CD4-positive, alpha-beta T cell (primary cell): Measurements from ENCODE around the gene LTA4H. TPM values are rescaled to one million over a fixed set of nuclear protein-coding genes. Genes with fewer than 3 reads are reported as not detected.
A peak's percentile ranks its signal among the peaks of the same experiment; 100 is the strongest.

Experiments used
- ATAC-seq: fragments of 200-7000 bp; cut with Tn5 transposase; one replicate; pipeline ENCODE4 v1.10.0; 2022; ENCODE audit warnings: mild to moderate bottlenecking; ENCODE audit not compliant: poor library complexity
- CTCF ChIA-PET: fragments of 350-600 bp; sonication (Branson Sonifier 250); formaldehyde crosslinking; loops from one replicate; lab custom pipeline; 2021; ENCODE audit warnings: antibody characterized with exemption, inconsistent platforms; lab: Charles Lee
- POLR2A ChIA-PET: fragments of 350-600 bp; sonication (Branson Sonifier 250); formaldehyde crosslinking; loops from one replicate; lab custom pipeline; 2021; ENCODE audit warnings: antibody characterized with exemption, inconsistent platforms; lab: Charles Lee
- DNase-seq, 14 experiments: peaks; one replicate each; pipeline ENCODE4 v3.0.0-alpha.2; 2013 to 2020; ENCODE audit warnings: mixed read lengths in 2 of 14
- H3K27ac ChIP-seq, 2 donors: one replicate each; pipeline versions ENCODE4 v1.5.1 to v1.7.0; 2013; ENCODE audit warnings: low read length in 2 of 2, low read depth in 1 of 2, mild to moderate bottlenecking in 1 of 2
- H3K27me3 ChIP-seq, 2 experiments: 1 replicate in 1 of 2; 2 replicates in 1 of 2; pipeline versions ENCODE4 v1.6.1 to v1.7.0; 2013; ENCODE audit warnings: low read length in 2 of 2, control low read depth in 1 of 2, mild to moderate bottlenecking in 1 of 2, moderate library complexity in 1 of 2; ENCODE audit not compliant: insufficient read depth in 2 of 2, control insufficient read depth in 1 of 2
- H3K36me3 ChIP-seq: one replicate; pipeline ENCODE4 v1.6.1; 2013; ENCODE audit warnings: low read length, control low read depth; ENCODE audit not compliant: insufficient read depth
- H3K4me1 ChIP-seq: one replicate; pipeline ENCODE4 v1.6.1; 2013; ENCODE audit warnings: low read length, control low read depth; ENCODE audit not compliant: insufficient read depth
- H3K4me3 ChIP-seq: one replicate; pipeline ENCODE4 v1.5.1; 2013; ENCODE audit warnings: mild to moderate bottlenecking, low read length, moderate library complexity
- H3K9me3 ChIP-seq, 2 experiments: 1 replicate in 1 of 2; 2 replicates in 1 of 2; pipeline versions ENCODE4 v1.6.1 to v1.7.0; 2013; ENCODE audit warnings: low read length in 2 of 2, mild to moderate bottlenecking in 2 of 2, control low read depth in 1 of 2, moderate library complexity in 1 of 2; ENCODE audit not compliant: control insufficient read depth in 1 of 2, insufficient read depth in 1 of 2
- H3K27ac Mint-ChIP-seq: one replicate; pipeline ENCODE4 v1.8.0; 2020; ENCODE audit warnings: mixed read lengths
- H3K27me3 Mint-ChIP-seq: one replicate; pipeline ENCODE4 v1.8.0; 2021; ENCODE audit warnings: mixed read lengths
- H3K36me3 Mint-ChIP-seq: one replicate; pipeline ENCODE4 v1.8.0; 2021; ENCODE audit warnings: low read depth, mixed read lengths
- H3K4me1 Mint-ChIP-seq: one replicate; pipeline ENCODE4 v1.8.0; 2021; ENCODE audit warnings: low read depth, mixed read lengths
- H3K4me3 Mint-ChIP-seq: one replicate; pipeline ENCODE4 v1.8.0; 2020; ENCODE audit warnings: mild to moderate bottlenecking, mixed read lengths
- H3K9me3 Mint-ChIP-seq: one replicate; pipeline ENCODE4 v1.8.0; 2020; ENCODE audit warnings: mixed read lengths
- intact Hi-C, 2 experiments: fragments of 100-400 bp; cut with DNase I in 1 of 2; cut with micrococcal nuclease in 1 of 2; formaldehyde crosslinking; loops; one replicate each; pipeline versions ENCODE4 v1.15.1 to v1.9.0; 2023 to 2025; cut with DNase I, micrococcal nuclease
- total RNA-seq, 174 experiments: library from RNA in 2 of 174; stranded (reverse) in 2 of 174; gene quantifications; one replicate each; pipeline ENCODE4 v1.2.3 and lab custom pipeline; 2021 to 2026
- TF ChIP-seq, protein P1 (sequence below): fragments of 200-600 bp; IDR thresholded peaks from one replicate; pipeline ENCODE4 v1.8.0; 2022; ENCODE audit warnings: antibody characterized with exemption, mild to moderate bottlenecking

Gene LTA4H
- total RNA-seq, 2 experiments from 2014 or later = 43.0 to 44.0 TPM

- no peak for ATAC-seq
- CTCF ChIA-PET = interaction anchor here (0.7 kb wide), 1 partner anchor 98 kb away, joined by 3 read pairs; no protein-coding TSS in a partner anchor
- POLR2A ChIA-PET = no interaction called here
Observed at GRCh38 chr12:96075560-96075959, 40.2 kb upstream of the LTA4H start.

DNA sequence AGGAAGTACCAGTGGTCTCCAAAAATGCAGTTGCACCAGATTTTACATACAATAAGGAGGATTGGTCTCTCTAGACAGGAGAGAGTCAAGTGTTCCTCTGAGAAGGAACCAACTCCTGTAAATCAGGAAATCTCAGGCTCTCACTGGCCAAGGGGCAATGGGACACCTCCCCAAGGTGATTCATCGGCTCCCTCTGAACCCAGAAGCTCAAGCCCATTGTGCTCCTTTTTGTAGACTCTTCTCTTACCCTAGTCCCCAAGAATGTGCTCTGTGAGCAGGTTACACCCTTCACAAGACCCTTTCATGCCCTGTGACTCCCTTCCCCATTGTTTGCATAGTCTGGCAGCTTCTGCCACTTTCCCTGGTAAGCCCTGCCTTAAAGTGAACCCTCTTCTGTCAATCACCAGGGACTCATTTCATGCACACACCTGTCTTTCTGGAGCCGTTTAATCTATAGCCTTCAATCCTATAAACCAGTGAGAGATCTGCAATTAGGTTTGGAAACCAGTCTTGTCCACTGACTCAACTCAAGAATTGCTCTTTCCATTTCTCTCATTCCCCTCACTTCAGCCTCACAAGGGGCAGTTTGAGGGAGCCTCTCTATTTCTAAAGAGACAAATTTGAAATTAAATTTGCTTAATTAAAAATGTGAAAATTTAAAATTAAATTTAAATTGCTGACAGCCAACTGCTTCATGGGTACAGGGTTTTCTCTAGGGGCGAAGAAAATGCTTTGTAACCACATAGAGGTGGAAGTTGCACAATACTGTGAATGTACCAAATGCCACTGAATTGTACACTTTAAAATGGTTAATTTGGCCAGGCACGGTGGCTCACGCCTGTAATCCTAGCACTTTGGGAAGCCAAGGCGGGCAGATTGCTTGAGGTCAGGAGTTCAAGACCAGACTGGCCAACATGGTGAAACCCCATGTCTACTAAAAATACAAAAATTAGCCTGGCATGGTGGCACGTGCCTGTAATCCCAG lies 38.3 kb upstream of the LTA4H start:
- no peaks in the 10 kb centered on the region for H3K27me3 ChIP-seq
- ChIA-PET CTCF (no interaction called here), POLR2A (interaction anchor here (1.0 kb wide), 1 partner anchor 125 kb away, joined by 4 read pairs; no protein-coding TSS in a partner anchor)
- Mint-ChIP-seq H3K27ac (no peak overlapping the region), H3K4me3 (no peak overlapping the region), H3K27me3 (no peaks in the 10 kb centered on the region), H3K4me1 (peaks cover 22% of the 10 kb centered on the region), H3K9me3 (no peaks in the 10 kb centered on the region), H3K36me3 (no peaks in the 10 kb centered on the region)
- intact Hi-C loops = no loop called here
- TF ChIP-seq, protein P1, sequence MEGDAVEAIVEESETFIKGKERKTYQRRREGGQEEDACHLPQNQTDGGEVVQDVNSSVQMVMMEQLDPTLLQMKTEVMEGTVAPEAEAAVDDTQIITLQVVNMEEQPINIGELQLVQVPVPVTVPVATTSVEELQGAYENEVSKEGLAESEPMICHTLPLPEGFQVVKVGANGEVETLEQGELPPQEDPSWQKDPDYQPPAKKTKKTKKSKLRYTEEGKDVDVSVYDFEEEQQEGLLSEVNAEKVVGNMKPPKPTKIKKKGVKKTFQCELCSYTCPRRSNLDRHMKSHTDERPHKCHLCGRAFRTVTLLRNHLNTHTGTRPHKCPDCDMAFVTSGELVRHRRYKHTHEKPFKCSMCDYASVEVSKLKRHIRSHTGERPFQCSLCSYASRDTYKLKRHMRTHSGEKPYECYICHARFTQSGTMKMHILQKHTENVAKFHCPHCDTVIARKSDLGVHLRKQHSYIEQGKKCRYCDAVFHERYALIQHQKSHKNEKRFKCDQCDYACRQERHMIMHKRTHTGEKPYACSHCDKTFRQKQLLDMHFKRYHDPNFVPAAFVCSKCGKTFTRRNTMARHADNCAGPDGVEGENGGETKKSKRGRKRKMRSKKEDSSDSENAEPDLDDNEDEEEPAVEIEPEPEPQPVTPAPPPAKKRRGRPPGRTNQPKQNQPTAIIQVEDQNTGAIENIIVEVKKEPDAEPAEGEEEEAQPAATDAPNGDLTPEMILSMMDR = no peak
- H3K4me1 ChIP-seq = peaks cover 6% of the 10 kb centered on the region
- H3K4me3 ChIP-seq = no peak overlapping the region
- no peak for ATAC-seq
- H3K27ac ChIP-seq = no peak overlapping the region
- no peak for DNase-seq
- H3K9me3 ChIP-seq = no peaks in the 10 kb centered on the region
- no peaks in the 10 kb centered on the region for H3K36me3 ChIP-seq

More at GRCh38 chr12:96075560-96075959, 40.2 kb upstream of the LTA4H start:
- H3K27me3 Mint-ChIP-seq = no peaks in the 10 kb centered on the region
- DNase-seq = no peak
- H3K4me3 Mint-ChIP-seq = no peak overlapping the region
- no peaks in the 10 kb centered on the region for H3K27me3 ChIP-seq
- peaks cover 19% of the 10 kb centered on the region for H3K4me1 Mint-ChIP-seq
- no peaks in the 10 kb centered on the region for H3K36me3 Mint-ChIP-seq
- H3K36me3 ChIP-seq = no peaks in the 10 kb centered on the region
- peaks cover 4% of the 10 kb centered on the region for H3K4me1 ChIP-seq
- H3K4me3 ChIP-seq = no peak overlapping the region
- H3K9me3 ChIP-seq = no peaks in the 10 kb centered on the region
- no peak overlapping the region for H3K27ac ChIP-seq
- no peak overlapping the region for H3K27ac Mint-ChIP-seq
- no peaks in the 10 kb centered on the region for H3K9me3 Mint-ChIP-seq
- TF ChIP-seq, protein P1 = no peak
- intact Hi-C loops = no loop called here

DNA sequence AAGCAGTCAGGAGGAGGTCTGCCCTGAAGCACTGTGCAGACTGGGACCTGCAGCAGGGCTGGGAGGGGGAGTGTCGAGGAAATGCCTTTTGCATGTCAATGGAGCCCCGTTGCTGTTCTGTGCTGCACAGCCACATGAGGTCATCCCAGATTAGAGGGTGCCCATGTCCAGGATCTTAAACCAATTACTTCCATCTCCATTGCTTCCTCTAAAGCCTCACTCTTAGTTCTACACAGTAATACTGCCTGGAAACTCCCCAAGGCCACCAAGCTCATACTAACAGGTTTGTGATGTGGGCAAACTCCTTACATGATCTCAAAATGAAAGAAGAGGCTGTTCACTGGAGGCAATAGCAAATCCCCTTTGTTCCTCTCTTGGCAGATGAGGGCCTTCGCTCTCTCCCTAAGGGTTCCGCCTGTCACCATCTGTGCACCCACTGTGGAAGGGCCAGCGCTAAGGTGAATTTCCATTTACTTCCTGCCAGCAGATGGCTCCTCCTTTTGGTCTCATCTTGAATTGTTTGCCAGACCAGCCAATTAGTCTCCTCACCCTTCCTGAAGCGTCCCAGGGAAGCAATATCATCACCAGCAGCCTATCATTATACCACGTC lies 35.4 kb upstream of the LTA4H start:
- Histone ChIP-seq H3K4me1 (peaks cover 6% of the 10 kb centered on the region), H3K27me3 (no peaks in the 10 kb centered on the region), H3K27ac (no peak overlapping the region), H3K4me3 (no peak overlapping the region), H3K36me3 (no peaks in the 10 kb centered on the region), H3K9me3 (no peaks in the 10 kb centered on the region)
- Mint-ChIP-seq H3K9me3 (no peaks in the 10 kb centered on the region), H3K27ac (no peak overlapping the region), H3K4me3 (no peak overlapping the region), H3K4me1 (peaks cover 22% of the 10 kb centered on the region), H3K36me3 (no peaks in the 10 kb centered on the region), H3K27me3 (no peaks in the 10 kb centered on the region)
- intact Hi-C loops = no loop called here
- POLR2A ChIA-PET = no interaction called here
- DNase-seq = peak in 2 of 14 experiments; percentile 38 to 41
- TF ChIP-seq, protein P1 = no peak
- peak; percentile 32 for ATAC-seq
- CTCF ChIA-PET = interaction anchor here (0.6 to 1.0 kb wide), 2 partner anchors 29 to 144 kb away, joined by 3 to 4 read pairs; no protein-coding TSS in a partner anchor
